Bronchial epithelial cell (primary cell): ENCODE measurements around the gene EPS15. TPM values are rescaled to one million over a fixed set of nuclear protein-coding genes. Genes with fewer than 3 reads are reported as not detected.

Source experiments
- DNase-seq: peaks from one replicate; pipeline ENCODE4 v3.0.0-alpha.2; 2010; ENCODE audit warnings: low read depth
- FAIRE-seq: peaks from 2 replicates; lab custom pipeline; 2011; peaks lifted over from hg19 to GRCh38; lab: Jason Lieb, UNC
- H3K27me3 ChIP-seq: 2 replicates; pipeline ENCODE4 v1.5.1; 2011; ENCODE audit warnings: low read length; ENCODE audit not compliant: control insufficient read depth, insufficient read depth
- H3K36me3 ChIP-seq: 2 replicates; pipeline ENCODE4 v1.5.1; 2011; ENCODE audit warnings: low read length; ENCODE audit not compliant: control insufficient read depth, insufficient read depth
- H3K4me3 ChIP-seq: 2 replicates; pipeline ENCODE4 v1.5.1; 2011; ENCODE audit warnings: mild to moderate bottlenecking, low read depth, low read length, control low read depth
- CTCF ChIP-seq: IDR thresholded peaks from 2 replicates; pipeline ENCODE4 v1.5.1; 2011; ENCODE audit warnings: mild to moderate bottlenecking, moderate library complexity, low read length, control low read depth, inconsistent platforms; ENCODE audit not compliant: insufficient read depth, severe bottlenecking
- total RNA-seq: library from RNA; depleted of rRNA; stranded (reverse); fragments of >200 nt; gene quantifications from 2 replicates; pipeline ENCODE4 v1.2.1, GENCODE V29; 2014

Gene EPS15
- total RNA-seq, 1 donor from 2014 or later = 34.8 TPM

- TF ChIP-seq CTCF = no peak
- no peaks in the 10 kb centered on the region for H3K27me3 ChIP-seq
- no peak overlapping the region for H3K4me3 ChIP-seq
- no peak for FAIRE-seq
- no peak for DNase-seq
- H3K36me3 ChIP-seq = no peaks in the 10 kb centered on the region
Measured at GRCh38 chr1:51385776-51386175, 133.3 kb downstream of the EPS15 start.

GRCh38 chr1:51381964-51382363 is 137.1 kb downstream of the EPS15 start:
- DNase-seq (no peak), FAIRE-seq (no peak)
- no peak for TF ChIP-seq CTCF
- Histone ChIP-seq H3K36me3 (no peaks in the 10 kb centered on the region), H3K4me3 (no peak overlapping the region), H3K27me3 (no peaks in the 10 kb centered on the region)

- DNase-seq (no peak), FAIRE-seq (no peak)
- no peak for TF ChIP-seq CTCF
- Histone ChIP-seq H3K4me3 (no peak overlapping the region), H3K27me3 (no peaks in the 10 kb centered on the region), H3K36me3 (no peaks in the 10 kb centered on the region)
Measured at GRCh38 chr1:51380936-51381335, 138.1 kb downstream of the EPS15 start.

GRCh38 chr1:51378871-51379270 is 140.2 kb downstream of the EPS15 start:
- Histone ChIP-seq H3K4me3 (no peak overlapping the region), H3K36me3 (no peaks in the 10 kb centered on the region), H3K27me3 (no peaks in the 10 kb centered on the region)
- FAIRE-seq (no peak), DNase-seq (no peak)
- no peak for TF ChIP-seq CTCF

- Histone ChIP-seq H3K27me3 (no peaks in the 10 kb centered on the region), H3K4me3 (no peak overlapping the region), H3K36me3 (no peaks in the 10 kb centered on the region)
- no peak for TF ChIP-seq CTCF
- FAIRE-seq = no peak
- DNase-seq = no peak
Measured at GRCh38 chr1:51373898-51374297, 145.2 kb downstream of the EPS15 start.

- Histone ChIP-seq H3K4me3 (no peak overlapping the region), H3K27me3 (no peaks in the 10 kb centered on the region), H3K36me3 (no peaks in the 10 kb centered on the region)
- FAIRE-seq (no peak), DNase-seq (no peak)
- TF ChIP-seq CTCF = no peak
Measured at GRCh38 chr1:51372561-51372960, 146.5 kb downstream of the EPS15 start.
